GM08714 (cell line): ENCODE measurements around the gene PCSK4.
"Not testable (repeated sequence)": the region's sequence is repeated elsewhere in the genome, so short reads cannot be mapped to it uniquely, and the experiment has no call there.

ENCODE experiments used
- H3K4me3 ChIP-seq: fragments of 200-500 bp; sonication (Bioruptor generic); 2 replicates; pipeline ENCODE4 v1.5.1; 2014; ENCODE audit warnings: mild to moderate bottlenecking, low read length, inconsistent platforms
- ZNF274 ChIP-seq: IDR thresholded peaks from 2 replicates; pipeline ENCODE4 v1.6.1; 2012; ENCODE audit warnings: mild to moderate bottlenecking, low read depth, low read length

PCSK4 gene

DNA sequence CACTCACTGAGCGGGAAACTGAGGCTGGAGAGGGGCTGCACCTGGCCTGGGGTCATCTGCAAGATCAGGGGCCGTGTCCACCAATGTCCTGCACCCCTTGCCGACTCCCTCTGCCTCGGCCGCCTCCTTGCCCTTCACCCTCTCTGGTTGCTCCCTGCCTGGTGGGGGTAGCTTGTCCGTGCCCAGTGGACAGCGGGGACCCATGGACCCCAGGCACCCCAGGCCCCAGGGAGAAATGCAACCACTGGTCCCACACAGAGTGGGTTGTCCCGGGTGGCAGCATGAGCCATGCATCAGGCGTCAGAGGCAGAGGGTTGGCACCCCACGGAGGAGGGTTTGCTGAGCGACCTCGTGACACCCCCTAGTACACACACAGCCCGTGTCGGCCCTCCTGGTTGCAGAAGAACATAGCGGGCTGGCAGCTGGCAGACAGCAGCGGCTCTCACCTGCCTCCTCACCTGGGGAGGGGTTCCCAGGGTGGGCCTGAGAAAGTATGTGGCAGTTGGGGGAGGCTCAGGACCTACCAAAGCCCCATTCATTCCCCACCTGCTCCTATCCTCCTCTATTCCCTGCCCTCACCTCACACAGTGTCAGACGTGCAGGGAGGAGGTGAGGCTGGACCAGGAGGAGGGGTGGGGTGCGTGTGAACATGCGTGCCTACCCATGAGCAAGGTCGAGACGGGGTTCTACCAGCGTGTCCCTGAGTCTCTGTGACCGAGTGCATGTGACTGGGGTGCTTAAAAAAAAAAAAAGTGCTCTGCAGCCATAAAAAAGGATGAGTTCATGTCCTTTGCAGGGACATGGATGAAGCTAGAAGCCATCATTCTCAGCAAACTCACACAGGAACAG, 14.0 kb upstream of the PCSK4 start:
- no peak overlapping the region for H3K4me3 ChIP-seq
- TF ChIP-seq ZNF274 = no peak

DNA sequence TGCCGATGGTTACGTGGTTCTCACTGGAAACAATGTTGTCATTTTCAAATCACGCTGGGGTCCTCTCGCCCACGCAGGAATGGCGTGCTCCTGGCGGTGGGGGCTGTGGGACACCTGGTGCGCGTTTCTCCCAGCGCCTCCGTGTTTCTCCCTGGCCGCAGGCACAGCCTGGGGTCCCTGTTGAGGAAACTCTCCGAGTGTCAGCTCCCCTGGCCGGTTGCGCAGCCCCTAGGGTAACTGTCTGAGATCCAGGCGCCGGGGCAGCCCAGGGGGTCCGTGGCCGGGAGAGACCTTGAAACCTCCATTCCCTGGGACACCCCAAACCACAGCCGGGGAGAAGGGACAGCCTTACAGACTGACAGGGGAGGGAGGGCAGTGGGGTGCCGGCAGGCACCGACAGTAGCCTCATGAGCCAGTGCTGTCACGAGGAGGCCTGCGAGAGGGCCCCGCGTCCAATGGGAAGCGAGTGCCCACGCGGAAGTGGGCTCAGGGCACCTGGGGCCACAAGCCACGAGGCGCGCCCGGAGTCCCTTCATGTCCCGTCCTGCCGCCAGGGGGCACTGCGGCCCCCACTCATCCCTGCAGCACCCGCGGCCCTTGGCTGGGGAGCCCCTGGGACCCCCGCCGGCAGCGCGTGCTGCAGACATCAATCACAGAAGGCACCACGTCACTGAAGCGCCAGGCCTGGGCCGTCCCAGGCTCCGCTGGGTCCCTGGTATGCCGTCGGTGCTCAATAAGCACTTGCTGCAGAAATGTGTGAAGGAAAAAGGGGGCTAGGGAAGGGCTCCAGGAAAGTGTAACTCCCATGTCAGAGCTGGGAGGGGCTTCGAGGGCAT, 13.2 kb upstream of the PCSK4 start:
- TF ChIP-seq ZNF274 = no peak
- H3K4me3 ChIP-seq = no peak overlapping the region

DNA sequence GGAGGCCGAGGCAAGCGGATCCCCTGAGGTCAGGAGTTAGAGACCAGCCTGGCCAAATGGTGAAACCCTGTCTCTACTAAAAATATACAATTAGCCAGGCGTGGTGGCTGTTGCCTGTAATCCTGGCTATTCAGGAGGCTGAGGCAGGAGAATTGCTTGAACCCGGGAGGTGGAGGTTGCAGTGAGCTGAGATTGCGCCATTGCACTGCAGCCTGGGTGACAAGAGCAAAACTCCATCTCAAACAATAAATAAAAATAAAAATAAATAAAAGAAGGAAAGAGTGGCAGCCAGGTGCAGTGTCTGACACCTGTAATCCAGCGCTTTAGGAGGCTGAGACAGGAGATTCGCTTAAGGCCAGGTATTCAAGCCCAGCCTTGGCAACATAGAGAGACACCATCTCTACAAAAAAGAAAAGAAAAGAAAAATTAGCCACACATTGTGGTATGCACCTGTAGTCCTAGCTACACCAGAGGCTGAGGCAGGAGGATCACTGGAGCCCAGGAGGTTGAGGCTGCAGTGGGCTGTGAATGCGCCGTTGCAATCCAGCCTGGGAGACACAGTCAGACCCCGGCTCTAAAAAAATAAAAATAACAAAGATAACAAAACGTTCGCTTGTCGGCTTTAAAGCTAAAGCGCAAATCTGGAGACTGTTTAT, 12.4 kb upstream of the PCSK4 start:
- TF ChIP-seq ZNF274 = no peak
- no peak overlapping the region for H3K4me3 ChIP-seq

DNA sequence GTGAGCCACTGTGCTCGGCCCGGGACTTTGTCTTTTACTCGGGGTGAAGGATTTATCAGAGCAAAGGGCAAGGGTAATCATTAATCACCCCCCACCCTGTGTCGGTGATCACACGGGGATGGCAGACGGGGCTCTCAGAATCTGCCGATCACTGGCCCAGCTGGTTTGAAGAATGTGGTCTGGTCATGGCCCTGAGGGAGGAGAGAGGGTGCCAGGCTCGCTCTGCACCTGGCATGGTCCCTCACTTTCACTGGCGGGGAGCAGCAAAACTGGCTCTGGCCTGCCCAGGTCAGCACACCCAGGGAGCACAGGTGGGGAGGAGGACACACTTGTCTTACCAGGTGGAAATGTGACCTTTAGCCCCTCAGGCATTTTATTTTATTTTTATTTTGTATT, 11.0 kb upstream of the PCSK4 start:
- H3K4me3 ChIP-seq = no peak overlapping the region
- TF ChIP-seq ZNF274 = no peak

DNA sequence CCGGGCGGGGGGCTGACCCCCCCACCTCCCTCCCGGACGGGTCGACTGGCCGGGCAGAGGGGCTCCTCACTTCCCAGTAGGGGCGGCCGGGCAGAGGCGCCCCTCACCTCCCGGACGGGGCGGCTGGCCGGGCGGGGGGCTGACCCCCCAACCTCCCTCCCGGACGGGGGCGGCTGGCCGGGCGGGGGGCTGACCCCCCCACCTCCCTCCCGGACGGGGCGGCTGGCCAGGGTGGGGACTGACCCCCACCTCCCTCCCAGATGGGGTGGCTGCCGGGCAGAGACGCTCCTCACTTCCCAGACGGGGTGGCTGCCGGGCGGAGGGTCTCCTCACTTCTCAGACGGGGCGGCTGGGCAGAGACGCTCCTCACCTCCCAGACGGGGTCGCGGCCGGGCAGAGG, 9.1 kb upstream of the PCSK4 start:
- H3K4me3 ChIP-seq = not testable (repeated sequence)

GRCh38 chr19:1497578-1498235, 7.6 kb upstream of the PCSK4 start:
- TF ChIP-seq ZNF274 = no peak
- no peak overlapping the region for H3K4me3 ChIP-seq

- no peak for TF ChIP-seq ZNF274
- H3K4me3 ChIP-seq = no peak overlapping the region
These were observed 6.8 kb upstream of the PCSK4 start for GRCh38 chr19:1496714-1497577.

DNA sequence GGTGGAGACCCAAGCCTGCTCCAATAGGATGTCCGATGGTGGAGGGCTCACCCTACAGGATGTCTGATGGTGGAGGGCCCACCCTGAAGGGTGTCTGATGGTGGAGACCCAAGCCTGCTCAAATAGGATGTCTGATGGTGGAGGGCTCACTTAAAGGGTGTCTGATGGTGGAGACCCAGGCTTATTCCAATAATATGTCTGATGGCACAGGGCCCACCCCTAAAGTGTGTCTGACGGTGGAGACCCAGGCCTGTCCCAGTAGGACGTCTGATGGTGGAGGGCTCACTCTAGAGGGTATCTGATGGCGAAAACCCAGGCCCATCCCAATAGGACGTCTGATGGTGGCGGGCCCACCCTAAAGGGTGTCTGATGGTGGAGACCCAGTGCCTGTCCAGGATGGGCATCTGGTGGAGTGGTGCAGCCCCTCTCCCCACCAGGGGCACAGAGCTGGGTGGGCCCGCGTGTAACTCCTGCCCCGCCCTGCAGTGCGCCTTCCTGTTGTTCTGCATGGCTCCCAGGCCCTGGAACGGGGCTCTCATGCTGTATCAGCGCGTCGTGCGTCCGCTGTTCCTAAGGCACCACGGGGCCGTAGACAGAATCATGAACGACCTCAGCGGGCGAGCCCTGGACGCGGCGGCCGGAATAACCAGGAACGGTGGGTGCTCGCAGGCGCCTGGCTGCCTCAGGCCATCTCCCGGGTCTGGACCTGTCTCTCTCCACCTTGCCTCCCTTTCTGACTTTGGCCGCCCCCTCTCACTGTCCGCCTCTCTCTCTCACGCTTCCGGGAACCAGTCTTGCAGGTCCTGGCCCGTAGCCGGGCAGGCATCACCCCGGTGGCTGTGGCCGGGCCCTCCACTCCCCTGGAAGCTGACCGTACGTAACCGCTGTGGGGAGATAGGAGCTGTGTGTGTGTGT, 5.9 kb upstream of the PCSK4 start:
- TF ChIP-seq ZNF274 = no peak
- H3K4me3 ChIP-seq = no peak overlapping the region

DNA sequence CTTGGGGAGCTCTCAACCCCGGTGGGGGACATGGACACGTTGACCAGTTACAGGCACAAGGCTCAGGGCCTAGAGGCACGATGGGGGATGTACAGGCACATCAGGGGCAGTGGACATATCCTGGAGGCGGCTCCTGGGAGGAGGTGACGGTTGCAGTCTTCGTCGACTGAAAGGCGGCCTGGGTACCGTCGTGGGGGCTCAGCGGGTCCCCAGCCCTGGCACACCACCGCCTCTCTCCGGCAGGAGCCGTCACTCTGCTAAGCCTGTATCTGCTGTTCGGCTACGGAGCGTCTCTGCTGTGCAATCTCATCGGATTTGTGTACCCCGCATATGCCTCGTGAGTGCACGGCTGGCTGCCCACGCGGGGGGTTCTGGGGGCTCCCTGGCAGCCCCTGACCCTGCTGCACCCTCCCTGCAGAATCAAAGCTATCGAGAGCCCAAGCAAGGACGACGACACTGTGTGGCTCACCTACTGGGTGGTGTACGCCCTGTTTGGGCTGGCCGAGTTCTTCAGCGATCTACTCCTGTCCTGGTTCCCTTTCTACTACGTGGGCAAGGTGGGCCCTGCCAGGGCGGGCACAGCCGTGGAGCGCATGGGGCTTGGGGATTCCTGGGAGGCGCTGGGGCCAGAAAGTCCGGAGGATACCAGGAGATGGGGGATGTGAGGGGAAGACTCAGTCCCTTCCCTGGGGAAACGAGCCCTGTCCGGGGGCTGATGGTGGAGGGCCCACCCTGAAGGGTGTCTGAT, 5.1 kb upstream of the PCSK4 start:
- TF ChIP-seq ZNF274 = no peak
- H3K4me3 ChIP-seq = no peak overlapping the region

DNA sequence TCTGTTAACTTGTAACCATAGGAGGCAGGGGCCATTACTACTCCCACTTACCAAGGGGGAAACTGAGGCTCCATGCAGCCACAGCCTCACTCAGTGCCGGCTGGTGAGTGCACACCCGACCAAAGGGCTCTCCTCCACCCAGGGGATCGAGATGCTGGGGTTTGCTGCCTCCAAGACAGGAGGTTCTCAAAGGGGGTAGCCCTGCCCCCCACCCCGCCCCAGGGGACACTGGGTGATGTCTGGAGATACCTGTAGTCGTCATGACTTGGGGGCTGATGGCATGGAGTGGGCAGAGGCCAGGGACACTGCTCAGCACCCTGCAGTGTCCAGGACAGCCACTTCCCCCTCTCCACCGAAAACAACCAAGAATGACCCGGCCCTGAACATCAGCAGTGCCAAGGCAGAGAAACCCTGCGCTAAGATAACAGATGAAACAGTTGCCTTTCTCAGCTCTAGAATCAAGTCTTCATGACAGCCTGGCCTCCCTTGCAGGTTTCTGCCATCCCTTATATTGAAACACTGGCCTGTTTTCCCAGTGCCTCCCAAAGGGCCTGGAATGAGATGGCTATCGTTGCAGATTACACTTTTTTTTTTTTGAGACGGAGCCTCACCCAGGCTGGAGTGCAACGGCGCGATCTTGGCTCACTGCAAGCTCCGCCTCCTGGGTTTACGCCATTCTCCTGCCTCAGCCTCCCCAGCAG, 4.1 kb upstream of the PCSK4 start:
- TF ChIP-seq ZNF274 = no peak
- H3K4me3 ChIP-seq = no peak overlapping the region

- no peak overlapping the region for H3K4me3 ChIP-seq
- TF ChIP-seq ZNF274 = no peak
These were observed 2.4 kb upstream of the PCSK4 start for GRCh38 chr19:1492474-1493006.
